Panc1 (cell line): ENCODE measurements around the gene SAMD11. TPM values are rescaled to one million over a fixed set of nuclear protein-coding genes. Genes with fewer than 3 reads are reported as not detected.

ENCODE experiments used
- ATAC-seq: fragments of 200-7000 bp; cut with Tn5 transposase; 2 replicates; pipeline ENCODE4 v1.9.1; 2020; ENCODE audit warnings: mild to moderate bottlenecking, moderate library complexity
- BruUV-seq: library from RNA; stranded (reverse); fragments of 400-500 nt; replicated peaks from 2 replicates; lab custom pipeline; 2021; lab: Mats Ljungman, UMichigan
- CTCF ChIA-PET: fragments of 300-600 bp; sonication (Branson Sonifier 250); formaldehyde crosslinking; loops from one replicate; lab custom pipeline; 2022; ENCODE audit warnings: antibody characterized with exemption; lab: Charles Lee
- POLR2A ChIA-PET: fragments of 300-600 bp; sonication (Branson Sonifier 250); formaldehyde crosslinking; loops from one replicate; lab custom pipeline; 2022; ENCODE audit warnings: antibody characterized with exemption; lab: Charles Lee
- DNase-seq: peaks from one replicate; pipeline ENCODE4 v3.0.0-alpha.2; 2010; ENCODE audit warnings: low read depth, low spot score
- H3K27ac ChIP-seq: 2 replicates; pipeline ENCODE4 v1.5.1; 2011; ENCODE audit warnings: mild to moderate bottlenecking, low read length, inconsistent platforms
- H3K27me3 ChIP-seq: fragments of 200-500 bp; sonication (Bioruptor generic); 2 replicates; pipeline ENCODE4 v1.6.0; 2014; ENCODE audit warnings: low read length, inconsistent platforms; ENCODE audit not compliant: control insufficient read depth, insufficient read depth
- H3K36me3 ChIP-seq: fragments of 200-500 bp; sonication (Bioruptor generic); 2 replicates; pipeline ENCODE4 v1.5.1; 2014; ENCODE audit warnings: inconsistent platforms, mild to moderate bottlenecking, low read length, moderate library complexity; ENCODE audit not compliant: control insufficient read depth, insufficient read depth
- H3K4me1 ChIP-seq: 2 replicates; pipeline ENCODE4 v1.5.1; 2011; ENCODE audit warnings: inconsistent platforms, mild to moderate bottlenecking, low read length, moderate library complexity; ENCODE audit not compliant: control insufficient read depth, insufficient read depth
- H3K4me3 ChIP-seq, 2 experiments: 2 replicates each; pipeline ENCODE4 v1.5.1; 2011 to 2012; ENCODE audit warnings: low read depth in 2 of 2, low read length in 2 of 2, mild to moderate bottlenecking in 2 of 2, inconsistent platforms in 1 of 2, moderate library complexity in 1 of 2
- H3K9me3 ChIP-seq: fragments of 200-500 bp; sonication (Bioruptor generic); 2 replicates; pipeline ENCODE4 v1.5.1; 2014; ENCODE audit warnings: low read depth, mild to moderate bottlenecking, inconsistent platforms, low read length, moderate library complexity; ENCODE audit not compliant: control insufficient read depth, insufficient read depth
- CTCF ChIP-seq: fragments of 450-650 bp; IDR thresholded peaks from 2 replicates; pipeline ENCODE4 v1.5.1; 2017; ENCODE audit warnings: mild to moderate bottlenecking
- POLR2AphosphoS5 ChIP-seq: IDR thresholded peaks from 2 replicates; pipeline ENCODE4 v1.6.1; 2012; ENCODE audit warnings: mild to moderate bottlenecking, low read depth, low read length, moderate library complexity
- REST ChIP-seq, 2 experiments: IDR thresholded peaks; 2 replicates each; pipeline ENCODE4 v1.6.1; 2011 to 2012; ENCODE audit warnings: low read depth in 2 of 2, control low read depth in 1 of 2, low read length in 1 of 2, mild to moderate bottlenecking in 1 of 2, moderate library complexity in 1 of 2; ENCODE audit not compliant: insufficient read depth in 1 of 2
- SIN3A ChIP-seq: IDR thresholded peaks from 2 replicates; pipeline ENCODE4 v1.6.1; 2012; ENCODE audit warnings: low read depth, mild to moderate bottlenecking, low read length, moderate library complexity, borderline replicate concordance; ENCODE audit not compliant: insufficient read depth
- TCF7L2 ChIP-seq: IDR thresholded peaks from 2 replicates; pipeline ENCODE4 v1.6.1; 2011; ENCODE audit warnings: mild to moderate bottlenecking, low read depth, low read length, inconsistent platforms
- in situ Hi-C: cut with HindIII; loops from 2 replicates; pipeline ENCODE4 v1.10.0; 2016; ENCODE audit warnings: low sequenced_read_pairs, low pct_unique_long_range_greater_than_20kb
- intact Hi-C: fragments of 100-400 bp; cut with micrococcal nuclease; formaldehyde crosslinking; loops from one replicate; pipeline ENCODE4 v1.10.0; 2022; ENCODE audit not compliant: unreplicated experiment
- total RNA-seq: library from RNA; stranded (reverse); gene quantifications from one replicate; pipeline ENCODE4 v1.2.1, GENCODE V29; 2021; ENCODE audit not compliant: unreplicated experiment

Gene SAMD11
- total RNA-seq, 1 experiment from 2014 or later, result 51.8 TPM

- no peak overlapping the region for H3K4me3 ChIP-seq
- no TSS peak for BruUV-seq
- H3K27ac ChIP-seq, result no peak overlapping the region
- H3K4me1 ChIP-seq, result peaks cover 1% of the 10 kb centered on the region; the same call in 1 of the 2 replicates
- in situ Hi-C loops (no loop called here), intact Hi-C loops (no loop called here)
- no peaks in the 10 kb centered on the region for H3K27me3 ChIP-seq
- ChIA-PET POLR2A (no interaction called here), CTCF (no interaction called here)
- no peak for ATAC-seq
- no peaks in the 10 kb centered on the region for H3K9me3 ChIP-seq
- no peak for DNase-seq
- H3K36me3 ChIP-seq, result peaks cover 2% of the 10 kb centered on the region
- TF ChIP-seq REST (IDR thresholded peaks at IDR 0.05; ENCODE audit: insufficient read depth in 1 of 2, low read depth in 2 of 2, low read length in 1 of 2) (no peak), CTCF (no peak), TCF7L2 (no peak), POLR2AphosphoS5 (no peak), SIN3A (no peak)
Observed at GRCh38 chr1:950881-951280, 27.2 kb downstream of the SAMD11 start.

- CTCF ChIA-PET, result no interaction called here
- BruUV-seq, result no TSS peak
- intact Hi-C loops (no loop called here), in situ Hi-C loops (no loop called here)
- ATAC-seq (peak; percentile 55), DNase-seq (no peak)
- POLR2A ChIA-PET, result no interaction called here
- TF ChIP-seq CTCF, result no peak; the same call in 1 of the 2 replicates
- no peak for TF ChIP-seq POLR2AphosphoS5
- TF ChIP-seq SIN3A, result no peak
- no peak for TF ChIP-seq REST (IDR thresholded peaks at IDR 0.05; ENCODE audit: insufficient read depth in 1 of 2, low read depth in 2 of 2, low read length in 1 of 2)
- no peak for TF ChIP-seq TCF7L2
- Histone ChIP-seq H3K36me3 (peaks cover 4% of the 10 kb centered on the region), H3K4me1 (no peaks in the 10 kb centered on the region), H3K27me3 (no peaks in the 10 kb centered on the region), H3K27ac (no peak overlapping the region), H3K9me3 (no peaks in the 10 kb centered on the region), H3K4me3 (no peak overlapping the region)
Observed at GRCh38 chr1:951364-951763, 27.6 kb downstream of the SAMD11 start.
